Measurements from ENCODE around the gene ARL8B. TPM values are rescaled to one million over a fixed set of nuclear protein-coding genes. Genes with fewer than 3 reads are reported as not detected.
"Not testable (repeated sequence)": the region's sequence is repeated elsewhere in the genome, so short reads cannot be mapped to it uniquely, and the experiment has no call there.

Gene ARL8B
- polyA plus RNA-seq, 4 donors: 69.6 to 82.8 (median 82.4) TPM

GRCh38 chr3:5106933-5107334, 15.2 kb upstream of the ARL8B start:
- not testable (repeated sequence) for DNase-seq (ENCODE audit: low read depth in 4 of 4, low spot score in 3 of 4)

GRCh38 chr3:5110337-5110736, 11.8 kb upstream of the ARL8B start:
- no peak for DNase-seq (ENCODE audit: low read depth in 4 of 4, low spot score in 3 of 4)

- no peak for DNase-seq (ENCODE audit: low read depth in 4 of 4, low spot score in 3 of 4)
Observed at GRCh38 chr3:5112043-5112442, 10.0 kb upstream of the ARL8B start.

DNA sequence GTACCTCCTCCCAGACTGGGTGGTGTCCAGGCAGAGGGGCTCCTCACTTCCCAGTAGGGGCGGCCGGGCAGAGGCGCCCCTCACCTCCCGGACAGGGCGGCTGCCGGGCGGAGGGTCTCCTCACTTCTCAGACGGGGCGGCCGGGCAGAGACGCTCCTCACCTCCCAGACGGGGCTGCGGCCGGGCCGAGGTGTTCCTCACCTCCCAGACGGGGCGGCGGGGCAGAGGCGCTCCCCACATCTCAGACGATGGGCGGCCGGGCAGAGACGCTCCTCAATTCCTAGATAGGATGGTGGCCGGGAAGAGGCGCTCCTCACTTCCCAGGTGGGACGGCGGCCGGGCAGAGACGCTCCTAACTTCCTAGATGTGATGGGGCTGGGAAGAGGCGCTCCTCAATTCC, 8.4 kb upstream of the ARL8B start:
- DNase-seq (ENCODE audit: low read depth in 4 of 4, low spot score in 3 of 4): not testable (repeated sequence)

DNA sequence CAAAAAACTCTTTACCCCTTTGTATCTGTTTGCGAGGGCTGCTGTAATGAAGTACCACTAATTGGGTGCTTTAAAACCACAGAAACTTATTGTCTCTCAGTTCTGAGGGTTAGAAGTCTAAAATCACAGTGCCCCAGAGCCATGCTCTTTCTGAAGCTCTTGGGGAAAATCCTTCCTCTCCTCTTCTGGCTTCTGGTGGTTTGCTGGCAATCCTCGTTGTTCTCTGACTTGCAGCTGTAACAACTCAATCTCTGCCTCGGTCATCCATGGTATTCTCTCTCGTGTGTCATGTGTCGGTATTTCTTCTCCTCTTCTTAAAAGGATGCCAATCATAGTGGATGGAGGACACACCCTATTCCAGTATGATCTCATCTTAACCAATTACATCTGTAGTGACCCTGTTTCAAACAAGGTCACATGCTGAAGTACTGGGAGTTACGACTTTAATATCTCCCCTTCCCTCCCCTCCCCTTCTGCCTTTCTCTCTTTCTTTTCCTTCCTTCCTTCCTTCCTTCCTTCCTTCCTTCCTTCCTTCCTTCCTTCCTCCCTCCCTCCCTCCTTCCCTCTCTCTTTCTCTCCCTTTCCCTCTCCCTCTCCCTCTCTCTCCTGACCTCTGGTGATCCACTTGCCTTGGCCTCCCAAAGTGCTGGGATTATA, 6.5 kb upstream of the ARL8B start:
- no peak for DNase-seq (ENCODE audit: low read depth in 4 of 4, low spot score in 3 of 4)

- no peak for DNase-seq (ENCODE audit: low read depth in 4 of 4, low spot score in 3 of 4)
Observed at GRCh38 chr3:5116538-5116937, 5.6 kb upstream of the ARL8B start.

GRCh38 chr3:5120446-5120845, 1.6 kb upstream of the ARL8B start:
- DNase-seq (ENCODE audit: low read depth in 4 of 4, low spot score in 3 of 4): no peak

DNA sequence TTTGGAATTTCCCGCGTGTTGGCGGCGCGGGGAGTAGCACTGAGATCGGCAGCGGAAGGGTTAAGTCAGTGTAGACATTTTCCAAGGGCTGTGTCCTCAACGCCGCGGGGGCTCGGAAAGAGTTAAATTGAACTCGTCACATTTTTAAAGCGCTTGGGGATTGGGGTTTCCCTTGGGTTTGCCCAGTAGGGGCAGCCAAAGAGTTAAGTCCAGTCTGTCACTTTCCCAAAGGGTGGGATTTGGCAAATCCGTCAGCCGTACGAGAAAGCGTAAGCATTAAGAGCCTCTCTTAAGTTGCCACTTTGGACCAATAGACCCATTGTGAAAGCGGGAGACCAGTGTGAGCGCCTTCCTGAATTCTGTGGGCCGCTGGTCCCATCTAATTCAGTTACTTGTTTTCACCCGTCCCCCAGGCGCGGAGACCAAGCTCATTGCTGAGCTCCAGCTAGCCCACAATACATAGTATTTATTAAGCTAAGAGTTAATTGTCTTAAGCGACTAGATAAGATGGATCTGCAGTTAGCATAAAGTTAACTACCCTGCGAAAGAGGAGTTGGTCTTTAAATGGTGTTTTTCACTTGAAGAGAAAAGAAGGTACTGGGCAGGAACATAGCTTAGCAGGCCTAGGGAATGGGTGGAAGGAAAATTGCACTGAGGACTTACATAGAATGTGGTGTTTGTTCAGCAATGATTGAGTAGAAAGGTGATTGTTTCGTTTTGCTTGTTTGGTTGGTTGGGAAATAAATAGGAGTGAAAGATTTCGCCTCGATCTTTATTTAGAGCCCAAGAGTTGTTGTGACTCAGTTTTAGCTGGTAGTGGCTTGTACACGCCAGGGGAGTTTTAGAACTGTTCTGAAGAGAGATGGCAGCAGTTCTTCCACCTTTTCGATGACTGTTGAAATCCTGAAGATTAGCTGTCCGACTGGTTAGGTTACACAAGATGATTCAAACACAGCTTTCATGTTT, 932 bp downstream of the ARL8B start:
- no peak for DNase-seq (ENCODE audit: low read depth in 4 of 4, low spot score in 3 of 4)

DNA sequence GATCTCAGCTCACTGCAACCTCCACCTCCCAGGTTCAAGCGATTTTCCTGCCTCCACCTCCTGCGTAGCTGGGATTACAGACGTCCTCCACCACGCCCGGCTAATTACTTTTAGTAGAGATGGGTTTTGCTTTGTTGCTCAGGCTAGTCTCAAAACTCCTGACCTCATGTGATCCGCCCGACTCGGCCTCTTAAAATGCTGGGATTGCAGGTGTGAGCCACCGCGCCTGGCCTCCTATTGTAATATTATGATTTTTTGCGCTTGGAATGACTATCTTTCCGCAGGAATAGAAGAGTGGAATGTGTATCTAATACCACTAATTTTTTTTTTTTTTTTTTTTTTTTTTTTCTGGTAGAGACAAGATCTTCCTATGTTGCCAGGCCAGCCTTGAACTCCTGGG, 1.8 kb downstream of the ARL8B start:
- DNase-seq (ENCODE audit: low read depth in 4 of 4, low spot score in 3 of 4): no peak

DNA sequence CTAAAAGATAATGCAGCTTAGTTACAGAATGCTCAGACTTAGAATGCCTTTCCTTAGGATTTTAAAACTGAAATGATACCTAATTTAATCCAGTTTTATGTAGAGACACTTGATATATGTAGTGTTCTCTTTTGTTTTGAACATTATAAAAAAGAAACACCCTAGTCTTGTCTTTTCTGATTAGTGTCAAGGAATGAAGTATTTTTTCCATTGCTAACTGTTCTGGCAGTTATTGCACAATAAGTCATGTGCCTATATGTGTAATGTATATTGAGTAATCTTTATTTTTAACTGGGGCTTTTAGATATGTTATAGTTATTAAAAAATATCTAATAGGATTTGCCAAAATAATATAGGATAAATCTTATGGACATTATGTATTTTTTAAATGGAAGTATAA, 4.5 kb downstream of the ARL8B start:
- no peak for DNase-seq (ENCODE audit: low read depth in 4 of 4, low spot score in 3 of 4)

DNA sequence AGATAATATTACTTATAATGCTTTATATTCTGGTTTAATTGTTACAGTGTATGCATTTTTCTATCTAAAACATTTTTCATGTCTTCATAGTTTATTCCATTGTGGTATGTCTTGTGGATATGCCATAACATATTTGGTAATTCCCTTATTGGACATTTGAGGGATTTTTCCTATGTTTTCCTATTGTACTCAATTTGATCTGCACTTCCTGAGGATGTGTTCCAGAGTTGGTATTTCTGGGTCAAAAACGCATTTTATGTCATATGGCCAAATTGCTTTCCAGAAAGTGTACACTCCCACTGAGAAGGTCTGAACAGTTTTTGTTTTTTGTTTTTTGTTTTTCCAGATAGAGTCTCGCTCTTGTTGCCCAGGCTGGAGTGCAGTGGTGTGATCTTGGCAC, 6.8 kb downstream of the ARL8B start:
- DNase-seq (ENCODE audit: low read depth in 4 of 4, low spot score in 3 of 4): no peak

DNA sequence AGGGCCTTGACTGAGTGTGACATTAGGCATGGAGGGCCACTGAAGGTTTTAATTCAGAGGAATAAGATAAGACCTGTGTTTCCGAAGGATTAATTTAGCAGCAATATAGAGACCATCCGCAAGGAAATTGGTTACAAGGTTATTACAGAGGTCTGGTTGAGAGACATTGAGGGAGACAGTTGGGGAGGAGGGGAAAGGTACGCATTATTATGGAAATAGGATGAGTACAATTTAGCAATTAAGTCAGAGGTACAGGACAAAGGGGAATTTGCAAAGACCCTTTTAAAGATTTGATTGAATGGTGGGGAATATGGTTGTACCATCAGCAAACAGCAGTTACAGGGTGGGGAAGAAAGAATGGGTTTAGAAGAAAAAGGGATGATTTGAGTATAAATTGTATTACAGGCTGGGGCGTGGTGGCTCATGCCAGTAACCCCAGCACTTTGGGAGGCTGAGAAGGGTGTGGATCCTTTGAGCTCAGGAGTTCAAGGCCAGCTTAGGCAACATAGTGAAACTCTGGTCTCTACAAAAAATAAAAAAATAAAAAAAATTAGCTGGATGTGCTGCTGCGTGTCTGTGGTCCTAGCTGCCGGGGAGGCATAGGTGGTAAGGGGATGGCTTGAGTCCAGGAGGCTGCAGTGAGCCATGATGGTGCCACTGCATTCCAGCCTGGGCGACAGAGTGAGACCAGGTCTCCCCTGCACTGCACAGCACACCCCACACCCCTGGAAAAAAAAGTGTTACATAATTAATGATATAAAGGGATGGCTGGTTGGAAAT, 11.3 kb downstream of the ARL8B start:
- DNase-seq (ENCODE audit: low read depth in 4 of 4, low spot score in 3 of 4): no peak

DNA sequence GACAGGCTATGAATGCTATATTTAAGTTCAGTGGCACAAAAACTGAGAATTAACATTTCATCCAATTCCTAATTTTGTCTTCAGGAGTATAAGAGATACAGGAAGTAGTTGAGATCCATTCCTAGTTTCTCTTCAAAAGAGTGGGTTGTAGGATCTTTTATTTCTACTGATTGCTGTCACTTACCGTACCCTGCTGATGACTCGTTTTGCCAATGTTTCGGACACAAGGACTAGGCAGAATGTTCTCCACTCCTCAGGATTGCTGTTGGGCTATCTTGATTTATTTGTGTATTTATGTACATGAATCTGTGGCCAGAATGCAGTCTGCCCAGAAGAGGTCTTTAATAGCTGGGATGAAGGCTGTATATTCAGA, 11.9 kb downstream of the ARL8B start:
- no peak for DNase-seq (ENCODE audit: low read depth in 4 of 4, low spot score in 3 of 4)

GRCh38 chr3:5134499-5134898, 12.4 kb downstream of the ARL8B start:
- DNase-seq (ENCODE audit: low read depth in 4 of 4, low spot score in 3 of 4): no peak

- DNase-seq (ENCODE audit: low read depth in 4 of 4, low spot score in 3 of 4): no peak
Observed at GRCh38 chr3:5136211-5136918, 14.3 kb downstream of the ARL8B start.

DNA sequence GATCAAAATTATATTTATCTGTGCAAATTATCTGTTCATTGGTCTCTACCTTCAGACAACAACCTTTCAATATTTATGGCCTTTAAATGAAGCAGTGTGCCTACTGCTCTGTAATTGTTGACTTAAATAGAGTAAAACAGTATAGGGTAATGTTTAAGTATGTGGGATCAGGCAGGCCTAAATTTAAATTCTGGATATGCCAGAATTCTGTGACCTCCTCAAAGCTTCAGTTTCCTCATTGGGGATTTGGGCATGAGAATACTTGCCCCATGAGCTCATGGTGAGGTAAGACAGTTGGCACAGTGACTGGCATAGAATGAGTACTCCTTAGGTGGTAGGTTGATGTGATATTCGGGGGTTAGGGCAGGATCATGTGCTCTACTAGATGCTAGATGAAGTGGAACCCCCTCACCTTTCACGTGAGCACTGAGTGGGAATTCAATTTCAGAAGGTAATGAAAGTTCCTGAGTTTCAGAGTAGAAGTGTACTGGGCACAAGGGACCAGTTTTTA, 14.9 kb downstream of the ARL8B start:
- no peak for DNase-seq (ENCODE audit: low read depth in 4 of 4, low spot score in 3 of 4)

DNA sequence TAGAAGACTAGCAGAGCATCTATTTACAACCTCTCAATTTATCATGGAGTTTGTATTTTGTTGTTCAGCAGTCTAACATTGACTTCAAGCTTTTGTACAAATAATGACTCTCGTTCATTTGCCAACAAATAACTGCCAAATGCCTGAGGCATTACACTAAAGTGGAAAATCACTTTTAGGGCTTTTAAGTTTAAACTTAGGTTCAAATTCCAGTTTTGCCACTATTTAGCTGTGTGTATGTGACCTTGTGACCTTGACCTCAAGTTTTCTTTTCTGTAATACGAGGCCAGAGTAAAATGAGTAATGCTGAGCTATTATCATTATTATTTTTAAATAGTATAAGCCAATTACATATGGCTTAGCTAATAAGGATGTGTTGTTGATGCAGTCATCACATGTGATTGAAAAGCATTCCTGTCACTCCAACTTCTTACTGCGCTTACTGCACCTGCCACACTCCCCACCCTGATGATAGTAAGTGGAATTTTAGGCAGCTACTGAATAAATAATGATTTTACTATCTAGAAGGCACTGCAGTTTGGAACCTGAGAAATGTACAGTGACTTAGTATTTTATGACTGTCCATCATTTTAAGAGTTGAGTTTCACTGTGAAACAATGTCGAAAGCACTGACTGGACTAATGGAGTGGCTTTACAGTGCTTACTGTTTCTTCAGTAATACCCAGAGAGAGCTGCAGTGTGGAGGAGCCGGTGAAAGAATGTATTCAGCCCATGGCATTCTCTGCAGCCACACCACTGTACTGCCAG, 16.3 kb downstream of the ARL8B start:
- no peak for DNase-seq (ENCODE audit: low read depth in 4 of 4, low spot score in 3 of 4)

- DNase-seq (ENCODE audit: low read depth in 4 of 4, low spot score in 3 of 4): no peak
Observed at GRCh38 chr3:5140230-5140621, 18.1 kb downstream of the ARL8B start.

GRCh38 chr3:5140839-5141238, 18.7 kb downstream of the ARL8B start:
- DNase-seq (ENCODE audit: low read depth in 4 of 4, low spot score in 3 of 4): no peak

- no peak for DNase-seq (ENCODE audit: low read depth in 4 of 4, low spot score in 3 of 4)
Observed at GRCh38 chr3:5141760-5142159, 19.7 kb downstream of the ARL8B start.
